GM19397 (cell line): Measurements from ENCODE around the gene RABGAP1L.

ENCODE experiments used
- ATAC-seq: cut with Tn5 transposase; IDR thresholded peaks from one replicate; pipeline ENCODE4 v1.9.1; 2021; ENCODE audit warnings: mild to moderate bottlenecking, moderate library complexity; ENCODE audit not compliant: unreplicated experiment

Gene RABGAP1L

GRCh38 chr1:174946031-174946430, 786.7 kb downstream of the RABGAP1L start:
- no peak for ATAC-seq

- no peak for ATAC-seq
These were observed 789.7 kb downstream of the RABGAP1L start for GRCh38 chr1:174949061-174949460.

- ATAC-seq, result no peak
These were observed 790.3 kb downstream of the RABGAP1L start for GRCh38 chr1:174949645-174950044.

GRCh38 chr1:174953285-174954072, 794.2 kb downstream of the RABGAP1L start:
- peak; percentile 48 for ATAC-seq

GRCh38 chr1:174954073-174954460, 794.7 kb downstream of the RABGAP1L start:
- no peak for ATAC-seq

GRCh38 chr1:174954671-174955669, 795.6 kb downstream of the RABGAP1L start:
- ATAC-seq, result no peak

GRCh38 chr1:174956086-174956485, 796.8 kb downstream of the RABGAP1L start:
- no peak for ATAC-seq

- ATAC-seq, result no peak
These were observed 797.7 kb downstream of the RABGAP1L start for GRCh38 chr1:174956976-174957375.

GRCh38 chr1:174957829-174958228, 798.5 kb downstream of the RABGAP1L start:
- ATAC-seq, result no peak

- no peak for ATAC-seq
These were observed 799.1 kb downstream of the RABGAP1L start for GRCh38 chr1:174958396-174958795.

GRCh38 chr1:174960362-174960761, 801.0 kb downstream of the RABGAP1L start:
- no peak for ATAC-seq

GRCh38 chr1:174963529-174964125, 804.3 kb downstream of the RABGAP1L start:
- ATAC-seq, result no peak

- no peak for ATAC-seq
These were observed 805.1 kb downstream of the RABGAP1L start for GRCh38 chr1:174964261-174964971.

- ATAC-seq, result no peak
These were observed 805.6 kb downstream of the RABGAP1L start for GRCh38 chr1:174964972-174965361.

GRCh38 chr1:174965362-174966007, 806.2 kb downstream of the RABGAP1L start:
- no peak for ATAC-seq

GRCh38 chr1:174966008-174966572, 806.8 kb downstream of the RABGAP1L start:
- no peak for ATAC-seq

GRCh38 chr1:174967845-174968705, 808.8 kb downstream of the RABGAP1L start:
- no peak for ATAC-seq

GRCh38 chr1:174968750-174969244, 809.5 kb downstream of the RABGAP1L start:
- no peak for ATAC-seq

- ATAC-seq, result no peak
These were observed 810.7 kb downstream of the RABGAP1L start for GRCh38 chr1:174969977-174970376.
